Fibroblast of villous mesenchyme (primary cell): Measurements from ENCODE around the gene ITGA5. TPM values are rescaled to one million over a fixed set of nuclear protein-coding genes. Genes with fewer than 3 reads are reported as not detected.

Experiments used
- DNase-seq: peaks from one replicate; pipeline ENCODE4 v3.0.0-alpha.2; 2010; ENCODE audit warnings: low read depth
- H3K4me3 ChIP-seq: 2 replicates; pipeline ENCODE4 v1.5.1; 2011; ENCODE audit warnings: low read depth, mild to moderate bottlenecking, low read length
- total RNA-seq: library from RNA; depleted of rRNA; stranded (reverse); fragments of >200 nt; gene quantifications from 2 replicates; pipeline ENCODE4 v1.2.3, GENCODE V29; 2012
- TF ChIP-seq, protein P1 (sequence below): IDR thresholded peaks from 2 replicates; pipeline ENCODE4 v1.5.1; 2012; ENCODE audit warnings: low read depth, mild to moderate bottlenecking, low read length; ENCODE audit not compliant: insufficient read depth

The ITGA5 gene
- total RNA-seq, 1 donor, result 431 TPM

GRCh38 chr12:54386403-54387113, 32.5 kb downstream of the ITGA5 start:
- no peak for DNase-seq
- TF ChIP-seq, protein P1, sequence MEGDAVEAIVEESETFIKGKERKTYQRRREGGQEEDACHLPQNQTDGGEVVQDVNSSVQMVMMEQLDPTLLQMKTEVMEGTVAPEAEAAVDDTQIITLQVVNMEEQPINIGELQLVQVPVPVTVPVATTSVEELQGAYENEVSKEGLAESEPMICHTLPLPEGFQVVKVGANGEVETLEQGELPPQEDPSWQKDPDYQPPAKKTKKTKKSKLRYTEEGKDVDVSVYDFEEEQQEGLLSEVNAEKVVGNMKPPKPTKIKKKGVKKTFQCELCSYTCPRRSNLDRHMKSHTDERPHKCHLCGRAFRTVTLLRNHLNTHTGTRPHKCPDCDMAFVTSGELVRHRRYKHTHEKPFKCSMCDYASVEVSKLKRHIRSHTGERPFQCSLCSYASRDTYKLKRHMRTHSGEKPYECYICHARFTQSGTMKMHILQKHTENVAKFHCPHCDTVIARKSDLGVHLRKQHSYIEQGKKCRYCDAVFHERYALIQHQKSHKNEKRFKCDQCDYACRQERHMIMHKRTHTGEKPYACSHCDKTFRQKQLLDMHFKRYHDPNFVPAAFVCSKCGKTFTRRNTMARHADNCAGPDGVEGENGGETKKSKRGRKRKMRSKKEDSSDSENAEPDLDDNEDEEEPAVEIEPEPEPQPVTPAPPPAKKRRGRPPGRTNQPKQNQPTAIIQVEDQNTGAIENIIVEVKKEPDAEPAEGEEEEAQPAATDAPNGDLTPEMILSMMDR, result no peak

GRCh38 chr12:54385251-54385914, 33.7 kb downstream of the ITGA5 start:
- DNase-seq, result no peak
- TF ChIP-seq, protein P1, result no peak
- no peak overlapping the region for H3K4me3 ChIP-seq

More at GRCh38 chr12:54386403-54387113, 32.5 kb downstream of the ITGA5 start:
- no peak overlapping the region for H3K4me3 ChIP-seq

DNA sequence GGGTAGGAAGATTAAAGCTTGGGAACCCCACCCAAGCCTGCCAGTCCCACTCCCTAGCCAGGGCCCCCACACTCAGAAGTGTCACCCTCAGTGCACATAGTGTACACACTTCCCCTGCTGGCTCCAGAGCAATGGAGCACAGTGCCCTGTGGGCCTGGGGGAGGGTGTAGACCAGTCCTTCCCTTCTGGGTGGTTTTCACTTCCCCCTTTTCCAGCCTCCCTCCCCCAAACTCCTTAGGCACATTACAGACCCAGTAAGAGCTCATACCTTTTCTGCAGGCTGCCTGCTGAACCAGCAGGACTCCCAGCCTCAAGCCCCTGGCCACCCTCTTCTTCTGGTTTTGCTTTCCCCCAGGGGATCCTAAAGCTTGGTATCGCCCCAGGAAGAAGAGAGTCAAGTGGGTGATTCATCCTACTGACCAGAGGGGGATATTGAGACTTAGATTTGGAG, 34.5 kb downstream of the ITGA5 start, which contains the start of gene ZNF385A:
ZNF385A (minus strand) TSS at position 143 of the 451 bp plus-strand sequence. CDS start 219 bp downstream, outside the sequence.
- TF ChIP-seq, protein P1, result no peak
- DNase-seq, result no peak
- H3K4me3 ChIP-seq, result no peak within 1 kb of the TSS

DNA sequence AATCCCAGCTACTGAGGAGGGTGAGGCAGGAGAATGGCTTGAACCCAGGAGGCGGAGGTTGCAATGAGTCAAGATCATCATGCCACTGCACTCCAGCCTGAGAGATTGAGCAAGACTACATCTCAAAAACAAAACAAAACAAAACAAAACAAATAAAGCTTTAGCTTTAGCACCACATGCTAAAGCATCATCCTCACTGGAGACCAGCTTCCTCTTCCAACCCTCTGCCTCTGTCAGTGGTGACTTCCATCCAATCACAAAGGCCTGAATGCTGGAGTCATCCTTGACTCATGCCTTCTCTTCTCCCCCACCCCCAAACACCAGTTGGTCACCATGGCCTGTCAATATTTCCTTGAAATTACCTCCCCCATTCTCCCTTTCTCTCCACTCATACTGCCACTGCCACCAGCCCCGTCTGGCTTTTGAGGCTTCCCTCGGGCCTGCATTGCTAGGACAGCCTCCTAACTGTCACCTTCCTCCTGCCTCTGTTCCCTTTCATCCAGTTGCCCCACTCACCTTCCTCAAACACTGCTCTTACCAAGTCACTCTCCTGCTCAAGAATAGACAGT, 35.9 kb downstream of the ITGA5 start:
- TF ChIP-seq, protein P1, result no peak
- peak; percentile 85 for DNase-seq
- no peak overlapping the region for H3K4me3 ChIP-seq

GRCh38 chr12:54381136-54381535, 37.9 kb downstream of the ITGA5 start:
- H3K4me3 ChIP-seq, result no peak overlapping the region
- DNase-seq, result no peak
- TF ChIP-seq, protein P1, result no peak

- peak overlapping the region; percentile 67 for H3K4me3 ChIP-seq
- TF ChIP-seq, protein P1, result peak; percentile 100
- peak; percentile 86 for DNase-seq
These were observed 39.5 kb downstream of the ITGA5 start for GRCh38 chr12:54379398-54380201.
